K562 (cell line): ENCODE results near the gene CRYBB1. TPM values are rescaled to one million over a fixed set of nuclear protein-coding genes. Genes with fewer than 3 reads are reported as not detected.
A peak's percentile ranks its signal among the peaks of the same experiment; 100 is the strongest.

Source experiments
- E2F5 ChIP-seq: sonication (generic); formaldehyde crosslinking; IDR thresholded peaks from 2 replicates; pipeline ENCODE4 v1.8.0; 2022; ENCODE audit warnings: mild to moderate bottlenecking, missing genetic modification reagents
- FOXK2 ChIP-seq, 2 experiments: fragments of 450-650 bp; IDR thresholded peaks in 1 of 2; conservative IDR thresholded peaks in 1 of 2; 2 replicates each; pipeline ENCODE4 v1.6.1; 2016; ENCODE audit warnings: low read depth in 2 of 2, mild to moderate bottlenecking in 1 of 2
- HMG20A ChIP-seq: fragments of 450-650 bp; formaldehyde crosslinking; conservative IDR thresholded peaks from 2 replicates; pipeline ENCODE4 v1.4.0; 2020; ENCODE audit warnings: mild to moderate bottlenecking, mixed read lengths
- L3MBTL2 ChIP-seq: fragments of 450-650 bp; IDR thresholded peaks from 2 replicates; pipeline ENCODE4 v1.6.1; 2016; ENCODE audit warnings: mild to moderate bottlenecking, moderate library complexity
- LEF1 ChIP-seq: fragments of 450-650 bp; IDR thresholded peaks from 2 replicates; pipeline ENCODE4 v1.6.1; 2016; ENCODE audit warnings: mild to moderate bottlenecking
- MAZ ChIP-seq, 2 experiments: fragments of 450-650 bp in 1 of 2; sonication (generic) in 1 of 2; formaldehyde crosslinking; IDR thresholded peaks in 1 of 2; conservative IDR thresholded peaks in 1 of 2; 2 replicates each; pipeline versions ENCODE4 v1.4.0 to v1.5.0; 2020; ENCODE audit warnings: mild to moderate bottlenecking in 1 of 2, missing genetic modification reagents in 1 of 2
- MECOM ChIP-seq: fragments of 250-450 bp; sonication (Bioruptor Pico); IDR thresholded peaks from 2 replicates; pipeline ENCODE4 v1.8.0; 2022; ENCODE audit warnings: inconsistent platforms
- NFE2L1 ChIP-seq: fragments of 450-650 bp; IDR thresholded peaks from 2 replicates; pipeline ENCODE4 v1.6.1; 2016; ENCODE audit warnings: missing genetic modification characterization, low read depth, mild to moderate bottlenecking, missing compliant biosample characterization, moderate library complexity, borderline replicate concordance
- PRDM10 ChIP-seq: fragments of 450-650 bp; IDR thresholded peaks from 2 replicates; pipeline ENCODE4 v1.6.1; 2018; ENCODE audit not compliant: partially characterized antibody
- PRPF4 ChIP-seq: fragments of 200-400 bp; formaldehyde crosslinking; IDR thresholded peaks from one replicate; pipeline ENCODE4 v1.6.1; 2017; ENCODE audit warnings: low read length, low read depth, mild to moderate bottlenecking; ENCODE audit not compliant: insufficient read depth, poor library complexity, severe bottlenecking
- TEAD4 ChIP-seq, 2 experiments: sonication (generic) in 1 of 2; formaldehyde crosslinking in 1 of 2; IDR thresholded peaks; 2 replicates each; pipeline versions ENCODE4 v1.6.1 to v1.8.0; 2012 to 2022; ENCODE audit warnings: borderline replicate concordance in 1 of 2, inconsistent platforms in 1 of 2, low read length in 1 of 2, mild to moderate bottlenecking in 1 of 2, missing genetic modification reagents in 1 of 2
- ZEB2 ChIP-seq: fragments of 450-650 bp; IDR thresholded peaks from 2 replicates; pipeline ENCODE4 v1.6.1; 2016
- ZNF134 ChIP-seq: fragments of 250-450 bp; sonication (Bioruptor Pico); conservative IDR thresholded peaks from 2 replicates; pipeline ENCODE4 v1.4.0; 2020
- ZNF165 ChIP-seq: fragments of 250-450 bp; sonication (Bioruptor Pico); IDR thresholded peaks from 2 replicates; pipeline ENCODE4 v1.4.0; 2020; ENCODE audit warnings: borderline replicate concordance
- polyA plus RNA-seq, 8 experiments: library from polyadenylated mRNA; depleted of rRNA in 4 of 8; stranded (reverse) in 5 of 8; unstranded in 3 of 8; fragments of >200 nt; fragmentation: Nextera tagmentation in 2 of 8; fragmentation: Illumina TruSeq in 1 of 8; extraction: Ambion mirVana in 2 of 8; extraction: Trizol in 1 of 8; gene quantifications; 2 replicates each; pipeline versions ENCODE4 v1.2.1 to v1.2.3, GENCODE V29; 2011 to 2014; ENCODE audit warnings: inconsistent platforms in 1 of 8, missing spikeins in 1 of 8
- total RNA-seq, 7 experiments: library from RNA; depleted of rRNA in 6 of 7; stranded (reverse); fragments of >200 nt in 6 of 7; fragmentation: Illumina TruSeq in 2 of 7; extraction: Trizol in 2 of 7; gene quantifications; 2 replicates each; pipeline versions ENCODE4 v1.2.1 to v1.2.3, GENCODE V29; 2011 to 2021; ENCODE audit warnings: low replicate concordance in 1 of 7
- TF ChIP-seq, protein P1 (sequence below): sonication (generic); formaldehyde crosslinking; IDR thresholded peaks from 2 replicates; pipeline ENCODE4 v1.8.1; 2023; ENCODE audit warnings: missing genetic modification reagents, mild to moderate bottlenecking, borderline replicate concordance

CRYBB1 gene
- total and polyA plus RNA-seq, 9 of the 15 experiments (the other 6 are each of a cell fraction or from before 2014, with no cell fraction given) = 0.16 to 0.45 (median 0.33) TPM; not detected in 2

DNA sequence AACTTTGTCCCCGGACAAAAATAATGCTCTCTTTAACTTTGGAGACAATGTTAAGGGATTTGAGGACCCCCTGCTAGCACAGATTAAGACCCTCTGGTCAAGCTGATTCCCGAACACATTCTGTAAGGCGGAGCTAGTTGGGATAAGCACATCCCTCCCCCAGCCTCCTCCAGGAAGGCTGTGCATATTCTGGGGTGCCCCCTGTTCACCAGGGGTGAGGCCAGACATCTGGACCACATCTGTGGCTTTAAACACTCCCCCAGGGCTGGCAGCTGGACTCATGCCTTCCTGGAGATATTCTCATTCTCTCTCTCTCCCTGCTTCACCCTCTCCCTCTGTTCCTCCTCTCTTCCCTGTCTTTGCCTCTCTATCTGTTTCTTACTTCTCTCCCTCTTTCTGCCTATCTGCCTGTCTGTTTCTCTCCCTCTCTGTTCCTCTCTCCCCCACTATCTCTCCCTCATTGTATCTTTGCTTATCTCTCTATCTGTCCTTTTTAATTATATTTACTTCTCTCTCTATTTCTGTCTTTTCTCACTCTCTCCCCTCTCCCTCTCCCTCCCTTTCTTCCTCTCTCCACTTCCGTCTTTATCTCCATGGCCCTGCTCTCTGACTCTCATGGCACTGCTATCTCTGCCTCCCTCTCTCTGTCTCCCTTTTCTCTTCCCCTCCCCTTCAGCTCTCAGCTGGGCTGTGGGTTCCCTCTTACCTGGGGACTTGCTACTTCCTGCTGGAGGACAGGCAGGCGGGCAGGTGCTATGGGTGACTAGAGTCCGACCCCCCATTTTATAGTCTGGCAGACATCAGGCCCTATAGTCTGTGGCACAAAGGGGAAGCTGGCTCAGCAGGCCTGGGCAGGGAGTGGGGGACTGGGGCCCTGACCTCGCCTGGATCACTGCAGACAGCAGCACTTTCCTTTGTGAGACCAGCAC lies at the start of gene CRYBB1 (continued):
- no peak for TF ChIP-seq PRDM10
- TF ChIP-seq NFE2L1 = no peak
- no peak for TF ChIP-seq HMG20A (CRISPR knock-in tag)
- TF ChIP-seq ZNF165 (CRISPR knock-in tag) = no peak
- 0 out of 4 replicates have a peak, but pooled peaks of 1 of the 2 experiments have one; percentile 31 for TF ChIP-seq FOXK2 (conservative IDR thresholded peaks at IDR 0.05 in 1 of 2, IDR thresholded peaks at IDR 0.05 in 1 of 2; ENCODE audit: low read depth in 2 of 2)
- TF ChIP-seq LEF1 = peak; percentile 38; the same call in 1 of the 2 replicates
- no peak for TF ChIP-seq TEAD4 (IDR thresholded peaks at IDR 0.05; ENCODE audit: low read length)
- TF ChIP-seq TEAD4 (CRISPR knock-in tag; IDR thresholded peaks at IDR 0.05; ENCODE audit: borderline replicate concordance) = no peak
- TF ChIP-seq ZEB2 = peak; percentile 61
- TF ChIP-seq ZNF134 (CRISPR knock-in tag) = no peak
- TF ChIP-seq L3MBTL2 = no peak
- TF ChIP-seq, protein P1, sequence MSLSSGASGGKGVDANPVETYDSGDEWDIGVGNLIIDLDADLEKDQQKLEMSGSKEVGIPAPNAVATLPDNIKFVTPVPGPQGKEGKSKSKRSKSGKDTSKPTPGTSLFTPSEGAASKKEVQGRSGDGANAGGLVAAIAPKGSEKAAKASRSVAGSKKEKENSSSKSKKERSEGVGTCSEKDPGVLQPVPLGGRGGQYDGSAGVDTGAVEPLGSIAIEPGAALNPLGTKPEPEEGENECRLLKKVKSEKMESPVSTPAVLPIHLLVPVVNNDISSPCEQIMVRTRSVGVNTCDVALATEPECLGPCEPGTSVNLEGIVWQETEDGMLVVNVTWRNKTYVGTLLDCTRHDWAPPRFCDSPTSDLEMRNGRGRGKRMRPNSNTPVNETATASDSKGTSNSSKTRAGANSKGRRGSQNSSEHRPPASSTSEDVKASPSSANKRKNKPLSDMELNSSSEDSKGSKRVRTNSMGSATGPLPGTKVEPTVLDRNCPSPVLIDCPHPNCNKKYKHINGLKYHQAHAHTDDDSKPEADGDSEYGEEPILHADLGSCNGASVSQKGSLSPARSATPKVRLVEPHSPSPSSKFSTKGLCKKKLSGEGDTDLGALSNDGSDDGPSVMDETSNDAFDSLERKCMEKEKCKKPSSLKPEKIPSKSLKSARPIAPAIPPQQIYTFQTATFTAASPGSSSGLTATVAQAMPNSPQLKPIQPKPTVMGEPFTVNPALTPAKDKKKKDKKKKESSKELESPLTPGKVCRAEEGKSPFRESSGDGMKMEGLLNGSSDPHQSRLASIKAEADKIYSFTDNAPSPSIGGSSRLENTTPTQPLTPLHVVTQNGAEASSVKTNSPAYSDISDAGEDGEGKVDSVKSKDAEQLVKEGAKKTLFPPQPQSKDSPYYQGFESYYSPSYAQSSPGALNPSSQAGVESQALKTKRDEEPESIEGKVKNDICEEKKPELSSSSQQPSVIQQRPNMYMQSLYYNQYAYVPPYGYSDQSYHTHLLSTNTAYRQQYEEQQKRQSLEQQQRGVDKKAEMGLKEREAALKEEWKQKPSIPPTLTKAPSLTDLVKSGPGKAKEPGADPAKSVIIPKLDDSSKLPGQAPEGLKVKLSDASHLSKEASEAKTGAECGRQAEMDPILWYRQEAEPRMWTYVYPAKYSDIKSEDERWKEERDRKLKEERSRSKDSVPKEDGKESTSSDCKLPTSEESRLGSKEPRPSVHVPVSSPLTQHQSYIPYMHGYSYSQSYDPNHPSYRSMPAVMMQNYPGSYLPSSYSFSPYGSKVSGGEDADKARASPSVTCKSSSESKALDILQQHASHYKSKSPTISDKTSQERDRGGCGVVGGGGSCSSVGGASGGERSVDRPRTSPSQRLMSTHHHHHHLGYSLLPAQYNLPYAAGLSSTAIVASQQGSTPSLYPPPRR (CRISPR knock-in tag) = no peak
- TF ChIP-seq PRPF4 = no peak
- TF ChIP-seq MAZ (CRISPR knock-in tag; conservative IDR thresholded peaks at IDR 0.05 in 1 of 2, IDR thresholded peaks at IDR 0.05 in 1 of 2) = no peak
- TF ChIP-seq E2F5 (CRISPR knock-in tag) = no peak
- TF ChIP-seq MECOM (CRISPR knock-in tag) = no peak
